Stimulated activated CD4-positive, alpha-beta T cell treated with anti-CD3 and anti-CD28 coated beads, Interleukin-2, amount 100 ng/mL, for 24 hours (primary cell): Measurements from ENCODE around the gene ITPK1.

Source experiments
- DNase-seq, 2 donors: peaks; one replicate each; pipeline ENCODE4 v3.0.0-alpha.2; 2020

ITPK1 gene

GRCh38 chr14:92945959-92946846 lies 169.5 kb downstream of the ITPK1 start:
- DNase-seq: no peak

GRCh38 chr14:92945544-92945943 lies 170.2 kb downstream of the ITPK1 start:
- no peak for DNase-seq

GRCh38 chr14:92944976-92945375 lies 170.7 kb downstream of the ITPK1 start:
- no peak for DNase-seq

GRCh38 chr14:92943855-92944570 lies 171.7 kb downstream of the ITPK1 start:
- DNase-seq: no peak

- no peak for DNase-seq
These were observed 172.6 kb downstream of the ITPK1 start for GRCh38 chr14:92942976-92943710.

- DNase-seq: no peak
These were observed 173.1 kb downstream of the ITPK1 start for GRCh38 chr14:92942576-92942975.

- no peak for DNase-seq
These were observed 173.6 kb downstream of the ITPK1 start for GRCh38 chr14:92942136-92942535.

GRCh38 chr14:92941531-92941930 lies 174.2 kb downstream of the ITPK1 start:
- DNase-seq: no peak

GRCh38 chr14:92940543-92940942 lies 175.2 kb downstream of the ITPK1 start:
- no peak for DNase-seq

- no peak for DNase-seq
These were observed 176.0 kb downstream of the ITPK1 start for GRCh38 chr14:92939699-92940098.

GRCh38 chr14:92938890-92939671 lies 176.6 kb downstream of the ITPK1 start:
- DNase-seq: no peak

- DNase-seq: no peak
These were observed 177.4 kb downstream of the ITPK1 start for GRCh38 chr14:92938235-92938875.

- DNase-seq: no peak
These were observed 178.4 kb downstream of the ITPK1 start for GRCh38 chr14:92937051-92937937.

GRCh38 chr14:92936085-92936484 lies 179.6 kb downstream of the ITPK1 start:
- DNase-seq: no peak

- DNase-seq: no peak
These were observed 180.3 kb downstream of the ITPK1 start for GRCh38 chr14:92935446-92935845.

- DNase-seq: no peak
These were observed 181.3 kb downstream of the ITPK1 start for GRCh38 chr14:92934196-92935085.

GRCh38 chr14:92933481-92933880 lies 182.2 kb downstream of the ITPK1 start:
- DNase-seq: no peak

- DNase-seq: no peak
These were observed 183.0 kb downstream of the ITPK1 start for GRCh38 chr14:92932448-92933395.
